Gastrocnemius medialis (tissue), 4 donors: ENCODE data around the gene PCK2.
"Not testable (repeated sequence)": the region's sequence is repeated elsewhere in the genome, so short reads cannot be mapped to it uniquely, and the experiment has no call there.

Experiments used
- POLR2A ChIP-seq, 2 donors: fragments of 450-650 bp; IDR thresholded peaks; one replicate each; pipeline ENCODE4 v1.6.1; 2017; ENCODE audit warnings: antibody characterized with exemption in 2 of 2, mild to moderate bottlenecking in 2 of 2, moderate library complexity in 2 of 2
- TF ChIP-seq, protein P1 (sequence below), 5 experiments: fragments of 450-650 bp in 3 of 5; fragments of 200-600 bp in 2 of 5; sonication (generic) in 2 of 5; IDR thresholded peaks in 4 of 5; conservative IDR thresholded peaks in 1 of 5; 1 replicate in 4 of 5; 2 replicates in 1 of 5; pipeline ENCODE4 v1.5.1; 2016 to 2019; ENCODE audit warnings: antibody characterized with exemption in 5 of 5, mild to moderate bottlenecking in 3 of 5, moderate library complexity in 3 of 5

DNA sequence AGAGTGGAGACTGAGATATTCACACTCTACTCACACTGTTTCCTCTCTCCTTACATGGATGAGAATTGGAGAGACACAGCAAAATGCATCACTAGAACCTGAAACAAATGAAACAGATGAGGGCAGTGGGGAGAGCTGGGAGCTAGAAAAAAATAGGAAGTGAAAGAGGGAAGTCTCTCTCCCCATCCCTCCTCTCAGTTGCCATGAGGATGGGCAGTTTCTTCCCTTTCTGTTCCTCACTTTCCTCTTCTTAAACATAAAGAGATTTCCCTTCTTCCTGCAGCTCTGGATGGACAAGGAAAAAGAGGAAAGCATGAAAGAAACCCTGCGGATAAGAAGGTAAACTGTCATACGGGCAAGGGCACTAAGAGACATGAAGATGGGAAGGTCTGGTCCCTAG lies 45.1 kb upstream of the PCK2 start:
- not testable (repeated sequence) for TF ChIP-seq POLR2A (IDR thresholded peaks at IDR 0.05)
- TF ChIP-seq, protein P1, sequence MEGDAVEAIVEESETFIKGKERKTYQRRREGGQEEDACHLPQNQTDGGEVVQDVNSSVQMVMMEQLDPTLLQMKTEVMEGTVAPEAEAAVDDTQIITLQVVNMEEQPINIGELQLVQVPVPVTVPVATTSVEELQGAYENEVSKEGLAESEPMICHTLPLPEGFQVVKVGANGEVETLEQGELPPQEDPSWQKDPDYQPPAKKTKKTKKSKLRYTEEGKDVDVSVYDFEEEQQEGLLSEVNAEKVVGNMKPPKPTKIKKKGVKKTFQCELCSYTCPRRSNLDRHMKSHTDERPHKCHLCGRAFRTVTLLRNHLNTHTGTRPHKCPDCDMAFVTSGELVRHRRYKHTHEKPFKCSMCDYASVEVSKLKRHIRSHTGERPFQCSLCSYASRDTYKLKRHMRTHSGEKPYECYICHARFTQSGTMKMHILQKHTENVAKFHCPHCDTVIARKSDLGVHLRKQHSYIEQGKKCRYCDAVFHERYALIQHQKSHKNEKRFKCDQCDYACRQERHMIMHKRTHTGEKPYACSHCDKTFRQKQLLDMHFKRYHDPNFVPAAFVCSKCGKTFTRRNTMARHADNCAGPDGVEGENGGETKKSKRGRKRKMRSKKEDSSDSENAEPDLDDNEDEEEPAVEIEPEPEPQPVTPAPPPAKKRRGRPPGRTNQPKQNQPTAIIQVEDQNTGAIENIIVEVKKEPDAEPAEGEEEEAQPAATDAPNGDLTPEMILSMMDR (IDR thresholded peaks at IDR 0.05 in 4 of 5, conservative IDR thresholded peaks at IDR 0.05 in 1 of 5) = not testable (repeated sequence)
